HCT116 (cell line): Measurements from ENCODE around the gene ETNK2. TPM values are rescaled to one million over a fixed set of nuclear protein-coding genes. Genes with fewer than 3 reads are reported as not detected.

Source experiments
- ATAC-seq: fragments of 200-7000 bp; cut with Tn5 transposase; 2 replicates; pipeline ENCODE4 v1.9.1; 2020; ENCODE audit warnings: mild to moderate bottlenecking, moderate library complexity
- BruUV-seq: library from RNA; stranded (reverse); fragments of 400-500 nt; replicated peaks from 2 replicates; lab custom pipeline; 2021; lab: Mats Ljungman, UMichigan
- CTCF ChIA-PET: fragments of 300-600 bp; sonication (Branson Sonifier 250); formaldehyde crosslinking; loops from one replicate; lab custom pipeline; 2021; ENCODE audit warnings: antibody characterized with exemption; lab: Charles Lee
- POLR2A ChIA-PET: fragments of 300-600, 350-600 bp; sonication (Branson Sonifier 250); formaldehyde crosslinking; loops from one replicate; lab custom pipeline; 2021; ENCODE audit warnings: antibody characterized with exemption; lab: Charles Lee
- RAD21 ChIA-PET, 2 experiments: fragments of 300-600 bp; sonication (Branson Sonifier 250); formaldehyde crosslinking; loops; one replicate each; lab custom pipeline; 2023; ENCODE audit warnings: low total read pairs in 2 of 2; ENCODE audit not compliant: uncharacterized antibody in 2 of 2, unreplicated experiment in 2 of 2, low non-redundant PET in 1 of 2; lab: Charles Lee
- DNase-seq: peaks from one replicate; pipeline ENCODE4 v3.0.0-alpha.2; 2010; ENCODE audit warnings: low read depth, low spot score
- H2AFZ ChIP-seq: fragments of 200-600 bp; shearing (Covaris generic), sonication (generic); 2 replicates; pipeline ENCODE4 v1.6.1; 2017; ENCODE audit warnings: low read depth, mixed run types, mixed read lengths, antibody characterized with exemption, low read length; ENCODE audit not compliant: poor library complexity, severe bottlenecking
- H3K27ac ChIP-seq: 2 replicates; pipeline ENCODE4 v1.5.1; 2012; ENCODE audit warnings: low read depth, low read length
- H3K27me3 ChIP-seq: fragments of 200-600 bp; sonication (generic); 2 replicates; pipeline ENCODE4 v1.6.1; 2016; ENCODE audit warnings: mixed run types, low read length, mixed read lengths; ENCODE audit not compliant: insufficient read depth
- H3K36me3 ChIP-seq, 2 experiments: fragments of 200-500 bp in 1 of 2; fragments of 200-600 bp in 1 of 2; sonication (Bioruptor generic) in 1 of 2; sonication (generic) in 1 of 2; 2 replicates each; pipeline versions ENCODE4 v1.5.1 to v1.6.1; 2014 to 2016; ENCODE audit warnings: low read length in 2 of 2, inconsistent platforms in 1 of 2, mixed read lengths in 1 of 2, mixed run types in 1 of 2; ENCODE audit not compliant: insufficient read depth in 2 of 2, control insufficient read depth in 1 of 2
- H3K4me1 ChIP-seq, 2 experiments: fragments of 200-600 bp in 1 of 2; sonication (generic) in 1 of 2; 2 replicates each; pipeline versions ENCODE4 v1.5.1 to v1.6.1; 2012 to 2017; ENCODE audit warnings: low read length in 2 of 2, inconsistent platforms in 1 of 2, mild to moderate bottlenecking in 1 of 2, mixed read lengths in 1 of 2, mixed run types in 1 of 2, moderate library complexity in 1 of 2; ENCODE audit not compliant: insufficient read depth in 2 of 2, control insufficient read depth in 1 of 2
- H3K4me2 ChIP-seq: fragments of 200-600 bp; sonication (generic); 2 replicates; pipeline ENCODE4 v1.6.1; 2017; ENCODE audit warnings: mixed run types, low read length, mixed read lengths
- H3K4me3 ChIP-seq, 2 experiments: fragments of 200-600 bp in 1 of 2; sonication (generic) in 1 of 2; replicated peaks in 1 of 2; 2 replicates each; pipeline ENCODE4 v1.5.1; 2011 to 2016; ENCODE audit warnings: low read length in 2 of 2, control low read depth in 1 of 2, low read depth in 1 of 2, mild to moderate bottlenecking in 1 of 2, mixed read lengths in 1 of 2, mixed run types in 1 of 2
- H3K79me2 ChIP-seq: fragments of 200-600 bp; sonication (generic); 2 replicates; pipeline ENCODE4 v1.6.1; 2017; ENCODE audit warnings: mild to moderate bottlenecking, mixed run types, low read length, moderate library complexity, mixed read lengths; ENCODE audit not compliant: insufficient read depth
- H3K9ac ChIP-seq: fragments of 200-600 bp; sonication (generic); 2 replicates; pipeline ENCODE4 v1.6.1; 2016; ENCODE audit warnings: low read length, mixed read lengths
- H3K9me2 ChIP-seq: fragments of 200-600 bp; sonication (generic), shearing (Covaris generic); 2 replicates; pipeline ENCODE4 v1.6.1; 2017; ENCODE audit warnings: mixed run types, mild to moderate bottlenecking, moderate library complexity; ENCODE audit not compliant: insufficient read depth
- H3K9me3 ChIP-seq, 2 experiments: fragments of 200-500 bp in 1 of 2; fragments of 200-600 bp in 1 of 2; sonication (Bioruptor generic) in 1 of 2; sonication (generic) in 1 of 2; 2 replicates each; pipeline ENCODE4 v1.6.1; 2014 to 2017; ENCODE audit warnings: low read length in 2 of 2, mixed read lengths in 2 of 2, inconsistent platforms in 1 of 2, low read depth in 1 of 2, mild to moderate bottlenecking in 1 of 2, mixed run types in 1 of 2, moderate library complexity in 1 of 2; ENCODE audit not compliant: control insufficient read depth in 1 of 2, insufficient read depth in 1 of 2
- H4K20me1 ChIP-seq: fragments of 200-600 bp; sonication (generic), shearing (Covaris generic); 2 replicates; pipeline ENCODE4 v1.6.1; 2017; ENCODE audit warnings: mixed run types, mild to moderate bottlenecking, moderate library complexity; ENCODE audit not compliant: insufficient read depth
- CTCF ChIP-seq, 3 experiments: fragments of 200-600 bp in 1 of 3; sonication (generic) in 1 of 3; IDR thresholded peaks in 2 of 3; conservative IDR thresholded peaks in 1 of 3; 2 replicates each; pipeline ENCODE4 v1.5.1; 2012 to 2017; ENCODE audit warnings: low read depth in 2 of 3, low read length in 2 of 3, antibody characterized with exemption in 1 of 3, borderline replicate concordance in 1 of 3, control low read depth in 1 of 3, mild to moderate bottlenecking in 1 of 3, mixed read lengths in 1 of 3, mixed run types in 1 of 3, moderate library complexity in 1 of 3; ENCODE audit not compliant: insufficient read depth in 1 of 3
- EZH2 ChIP-seq: fragments of 200-600 bp; sonication (generic); IDR thresholded peaks from 2 replicates; pipeline ENCODE4 v1.6.1; 2017; ENCODE audit warnings: antibody characterized with exemption, mixed run types
- EZH2phosphoT487 ChIP-seq: fragments of 200-600 bp; IDR thresholded peaks from 2 replicates; pipeline ENCODE4 v1.6.1; 2018; ENCODE audit warnings: antibody characterized with exemption, borderline replicate concordance
- FOSL1 ChIP-seq: IDR thresholded peaks from 2 replicates; pipeline ENCODE4 v1.6.1; 2012; ENCODE audit warnings: low read depth
- POLR2A ChIP-seq: IDR thresholded peaks from 2 replicates; pipeline ENCODE4 v1.7.0; 2011; ENCODE audit warnings: borderline replicate concordance; ENCODE audit not compliant: insufficient read depth, insufficient read length; ENCODE audit errors: extremely low read depth
- POLR2AphosphoS5 ChIP-seq: IDR thresholded peaks from 2 replicates; pipeline ENCODE4 v1.6.1; 2011; ENCODE audit warnings: mild to moderate bottlenecking, low read depth, low read length, moderate library complexity
- RAD21 ChIP-seq: IDR thresholded peaks from 2 replicates; pipeline ENCODE4 v1.6.1; 2012; ENCODE audit warnings: low read depth, mild to moderate bottlenecking
- YY1 ChIP-seq: IDR thresholded peaks from 2 replicates; pipeline ENCODE4 v1.6.1; 2011; ENCODE audit warnings: low read length, low read depth, moderate library complexity, mild to moderate bottlenecking; ENCODE audit not compliant: insufficient replicate concordance; ENCODE audit errors: extremely low read depth
- ZNF274 ChIP-seq: fragments of 200-500 bp; sonication (Bioruptor generic); IDR thresholded peaks from 2 replicates; pipeline ENCODE4 v1.6.1; 2014; ENCODE audit warnings: mild to moderate bottlenecking, low read depth, low read length, inconsistent platforms
- intact Hi-C: fragments of 100-400 bp; cut with micrococcal nuclease; formaldehyde crosslinking; loops from 2 replicates; pipeline ENCODE4 v1.10.0; 2022
- total RNA-seq: library from RNA; stranded (reverse); gene quantifications from one replicate; pipeline ENCODE4 v1.2.1, GENCODE V29; 2021; ENCODE audit not compliant: unreplicated experiment

Gene ETNK2
- total RNA-seq, 1 experiment from 2014 or later: 16.1 TPM

GRCh38 chr1:204166219-204166618 lies 14.4 kb upstream of the ETNK2 start, which contains the start of gene REN:
REN (minus strand) TSS chr1:204166337; CDS start chr1:204166293, 44 bp downstream.
- Histone ChIP-seq H3K9me2 (no peaks in the 10 kb centered on the region), H3K27me3 (no peaks in the 10 kb centered on the region), H3K9me3 (peaks cover 4 to 13% of the 10 kb centered on the region in 2 experiments; a peak in 1 of 4 replicates), H3K79me2 (no peaks in the 10 kb centered on the region), H3K9ac (no peak within 1 kb of the TSS), H3K27ac (no peak within 1 kb of the TSS), H2AFZ (no peak within 1 kb of the TSS), H3K4me2 (no peak within 1 kb of the TSS), H4K20me1 (no peaks in the 10 kb centered on the region), H3K4me1 (peaks cover 0 to 24% of the 10 kb centered on the region in 2 experiments; a peak in 2 of 4 replicates), H3K4me3 (no peak within 1 kb of the TSS), H3K36me3 (no peaks in the 10 kb centered on the region)
- BruUV-seq: no TSS peak
- RAD21 ChIA-PET: no interaction called here
- intact Hi-C loops: no loop called here
- DNase-seq (no peak), ATAC-seq (no peak)
- CTCF ChIA-PET: interaction anchor here (1.2 kb wide), 1 partner anchor 48 kb away, joined by 3 read pairs; the partner anchor contains the start of gene GOLT1A
- TF ChIP-seq ZNF274: no peak
- no peak for TF ChIP-seq EZH2phosphoT487
- TF ChIP-seq POLR2A: no peak
- TF ChIP-seq POLR2AphosphoS5: no peak
- POLR2A ChIA-PET: no interaction called here

GRCh38 chr1:204162494-204163074 lies 10.7 kb upstream of the ETNK2 start:
- H3K9ac ChIP-seq: no peak overlapping the region
- H3K4me1 ChIP-seq: peaks cover 0 to 15% of the 10 kb centered on the region in 2 experiments; a peak in 2 of 4 replicates
- POLR2A ChIA-PET: no interaction called here
- BruUV-seq: no TSS peak
- H3K36me3 ChIP-seq: no peaks in the 10 kb centered on the region
- H3K27ac ChIP-seq: no peak overlapping the region
- H2AFZ ChIP-seq: peak overlapping the region; percentile 55
- peak; percentile 70 for DNase-seq
- CTCF ChIA-PET: interaction anchor here (0.7 to 4.1 kb wide), 27 partner anchors 10 to 645 kb away, joined by 3 to 53 read pairs (median 6); partner anchors contain the start of genes ETNK2, GOLT1A, PIK3C2B and PLEKHA6
- H3K4me3 ChIP-seq: no peak overlapping the region
- peak; percentile 98 for ATAC-seq
- no peaks in the 10 kb centered on the region for H4K20me1 ChIP-seq
- intact Hi-C loops: loop anchor here (1.0 to 5.0 kb wide), 7 partner anchors 36 to 340 kb away; partner anchors contain the start of gene SNRPE
- no peaks in the 10 kb centered on the region for H3K9me3 ChIP-seq
- H3K27me3 ChIP-seq: no peaks in the 10 kb centered on the region
- no peaks in the 10 kb centered on the region for H3K79me2 ChIP-seq
- RAD21 ChIA-PET: interaction anchor here (0.6 to 3.2 kb wide), 13 partner anchors 9 to 302 kb away, joined by 3 to 17 read pairs (median 5); partner anchors contain the start of gene GOLT1A (in 1 of the 2)
- peak overlapping the region; percentile 41 for H3K4me2 ChIP-seq
- no peaks in the 10 kb centered on the region for H3K9me2 ChIP-seq
- TF ChIP-seq CTCF (IDR thresholded peaks at IDR 0.05 in 2 of 3, conservative IDR thresholded peaks at IDR 0.05 in 1 of 3; ENCODE audit: borderline replicate concordance in 1 of 3, insufficient read depth in 1 of 3, low read depth in 2 of 3, low read length in 2 of 3) (peak; percentile 98 to 99 (median 99)), RAD21 (peak; percentile 100), EZH2 (no peak), FOSL1 (no peak), POLR2AphosphoS5 (0 out of 2 replicates have a peak, but pooled peaks have one; percentile 27), YY1 (peak; percentile 22)
